Measurements from ENCODE around the gene MDK. TPM values are rescaled to one million over a fixed set of nuclear protein-coding genes. Genes with fewer than 3 reads are reported as not detected.

Gene MDK
- polyA plus RNA-seq, 1 donor: 141 TPM

Other genes starting within 250 kb of the MDK start
- gene CREB3L1, start 104.0 kb upstream of the MDK start, polyA plus RNA-seq (ENCODE audit: insufficient read length): 40.8 TPM
- gene DGKZ, start 34.2 kb upstream of the MDK start, polyA plus RNA-seq (ENCODE audit: insufficient read length): 77.8 TPM
- gene CHRM4, start 10.1 kb downstream of the MDK start, polyA plus RNA-seq (ENCODE audit: insufficient read length): 0.09 TPM
- gene AMBRA1, start 212.4 kb downstream of the MDK start, polyA plus RNA-seq (ENCODE audit: insufficient read length): 12.1 TPM
- gene HARBI1, start 235.6 kb downstream of the MDK start, polyA plus RNA-seq (ENCODE audit: insufficient read length): 2.3 TPM
- gene ATG13, start 235.9 kb downstream of the MDK start, polyA plus RNA-seq (ENCODE audit: insufficient read length): 36.4 TPM

Data from forelimb muscle (tissue), 1 donor.